Caco-2 (cell line): Measurements from ENCODE around the gene DDX17. TPM values are rescaled to one million over a fixed set of nuclear protein-coding genes. Genes with fewer than 3 reads are reported as not detected.

Source experiments
- Bru-seq: library from RNA; stranded (reverse); fragments of 400-500 nt; gene quantifications from one replicate; lab custom pipeline; 2021; lab: Mats Ljungman, UMichigan
- BruChase-seq, 2 experiments: library from RNA; stranded (reverse); fragments of 400-500 nt; gene quantifications; one replicate each; lab custom pipeline; 2021; lab: Mats Ljungman, UMichigan
- BruUV-seq: library from RNA; stranded (reverse); fragments of 400-500 nt; replicated peaks from 2 replicates; lab custom pipeline; 2021; lab: Mats Ljungman, UMichigan
- CTCF ChIA-PET: fragments of 300-600 bp; sonication (Branson Sonifier 250); formaldehyde crosslinking; loops from one replicate; lab custom pipeline; 2022; ENCODE audit warnings: antibody characterized with exemption; lab: Charles Lee
- POLR2A ChIA-PET: fragments of 300-600 bp; sonication (Branson Sonifier 250); formaldehyde crosslinking; loops from one replicate; lab custom pipeline; 2022; ENCODE audit warnings: antibody characterized with exemption; lab: Charles Lee
- DNase-seq, 2 experiments: peaks; one replicate each; pipeline versions ENCODE4 v3.0.0 to v3.0.0-alpha.2; 2020 to 2022
- H3K27me3 ChIP-seq: replicated peaks from 2 replicates; pipeline ENCODE4 v1.6.0; 2011; ENCODE audit warnings: low read length; ENCODE audit not compliant: control insufficient read depth, insufficient read depth
- H3K36me3 ChIP-seq: 2 replicates; pipeline ENCODE4 v1.5.1; 2011; ENCODE audit warnings: low read length; ENCODE audit not compliant: control insufficient read depth, insufficient read depth
- H3K4me1 ChIP-seq: fragments of 250-450 bp; sonication (Bioruptor Pico); 2 replicates; pipeline ENCODE4 v1.5.1; 2020; ENCODE audit warnings: mild to moderate bottlenecking
- H3K4me3 ChIP-seq: 2 replicates; pipeline ENCODE4 v1.5.1; 2011; ENCODE audit warnings: low read depth, mild to moderate bottlenecking, control low read depth, low read length
- H3K9me3 ChIP-seq: fragments of 250-450 bp; sonication (Bioruptor Pico); 2 replicates; pipeline ENCODE4 v1.5.1; 2020; ENCODE audit warnings: mild to moderate bottlenecking, moderate library complexity
- H3K27ac Mint-ChIP-seq: one replicate; pipeline ENCODE4 v1.8.0; 2022; ENCODE audit warnings: mixed read lengths; ENCODE audit not compliant: unreplicated experiment
- H3K27me3 Mint-ChIP-seq: one replicate; pipeline ENCODE4 v1.8.0; 2022; ENCODE audit warnings: mixed read lengths; ENCODE audit not compliant: insufficient read depth, unreplicated experiment
- H3K36me3 Mint-ChIP-seq: one replicate; pipeline ENCODE4 v1.8.0; 2022; ENCODE audit warnings: mild to moderate bottlenecking, mixed read lengths; ENCODE audit not compliant: insufficient read depth, unreplicated experiment
- H3K4me1 Mint-ChIP-seq: one replicate; pipeline ENCODE4 v1.8.0; 2022; ENCODE audit warnings: low read depth, mixed read lengths; ENCODE audit not compliant: unreplicated experiment
- H3K4me3 Mint-ChIP-seq: one replicate; pipeline ENCODE4 v1.8.0; 2022; ENCODE audit warnings: mild to moderate bottlenecking, moderate library complexity, mixed read lengths; ENCODE audit not compliant: unreplicated experiment
- H3K9me3 Mint-ChIP-seq: one replicate; pipeline ENCODE4 v1.8.0; 2022; ENCODE audit warnings: mixed read lengths; ENCODE audit not compliant: unreplicated experiment
- intact Hi-C: fragments of 100-400 bp; cut with micrococcal nuclease; formaldehyde crosslinking; loops from one replicate; pipeline ENCODE4 v1.10.0; 2022; ENCODE audit not compliant: unreplicated experiment
- long read RNA-seq: library from polyadenylated mRNA; stranded (forward); transcript quantifications from one replicate; pipeline ENCODE4 v2.0.0, GENCODE V29; 2022
- total RNA-seq: library from RNA; stranded (reverse); gene quantifications from 2 replicates; pipeline ENCODE4 v1.2.3, GENCODE V29; 2022
- TF ChIP-seq, protein P1 (sequence below), 2 experiments: fragments of 200-600 bp in 1 of 2; IDR thresholded peaks; 1 replicate in 1 of 2; 2 replicates in 1 of 2; pipeline versions ENCODE4 v1.5.1 to v1.8.0; 2011 to 2022; ENCODE audit warnings: antibody characterized with exemption in 1 of 2, control low read depth in 1 of 2, inconsistent platforms in 1 of 2, low read depth in 1 of 2, low read length in 1 of 2, mild to moderate bottlenecking in 1 of 2, moderate library complexity in 1 of 2; ENCODE audit not compliant: insufficient read depth in 1 of 2, severe bottlenecking in 1 of 2, unreplicated experiment in 1 of 2

The DDX17 gene
- total RNA-seq (359 and 367 TPM in 2 replicates), Bru-seq, nascent RNA (percentile 99 among the genes with signal in this experiment), BruChase-seq, experiment 1, labeled RNA remaining after a 2-hour chase (percentile 100 among the genes with signal in this experiment), BruChase-seq, experiment 2, labeled RNA remaining after a 6-hour chase (percentile 100 among the genes with signal in this experiment)
- long read RNA-seq, partial matches to known transcripts: 1 of 37 reads
- long read RNA-seq, other reads (novel, unspliced or antisense): 34 of 37 reads

DNA sequence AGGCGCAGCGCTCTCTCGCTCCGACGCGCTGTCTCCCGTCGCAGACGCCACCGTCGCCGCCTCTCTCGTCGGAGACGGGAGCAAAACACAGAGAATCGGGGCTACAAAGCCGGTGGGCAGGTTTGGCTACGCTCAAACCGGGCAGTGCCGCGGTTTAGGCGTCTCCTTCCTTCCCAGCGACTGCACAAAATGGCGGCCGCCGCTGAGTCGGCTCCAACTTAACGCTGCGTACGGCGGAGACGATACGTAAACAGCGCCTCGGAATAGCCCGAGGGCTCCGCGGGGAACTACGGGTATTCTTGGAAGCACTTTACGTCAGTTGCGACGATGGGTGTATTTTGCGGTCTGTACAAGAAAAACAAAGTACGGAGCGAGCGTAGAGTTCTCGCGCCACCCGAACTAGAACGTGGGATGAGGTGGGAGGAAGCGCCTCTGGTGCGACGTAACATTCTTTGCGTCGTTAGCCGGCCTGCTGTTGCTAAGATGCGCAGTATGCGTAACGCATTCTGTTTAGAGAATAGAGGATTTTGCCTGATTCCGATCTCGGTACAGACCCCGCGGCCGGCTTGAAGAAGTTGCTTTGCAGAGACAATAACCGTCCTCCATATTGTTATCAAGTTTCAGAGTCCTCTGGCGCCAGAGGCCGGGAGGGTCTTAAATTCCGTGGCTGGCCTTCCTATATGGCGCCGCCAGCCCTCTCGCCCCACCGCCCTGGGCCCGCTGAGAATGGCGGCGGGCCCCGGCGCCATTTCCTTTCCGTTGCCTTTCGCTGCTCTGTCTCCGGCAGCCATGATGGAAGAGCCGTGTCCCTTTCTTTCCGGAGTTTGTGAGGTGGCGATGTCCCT is at the start of gene DDX17:
TSS of gene DDX17 (minus strand) at position 194 of the 845 bp plus-strand sequence.
- ChIA-PET POLR2A (no interaction called here), CTCF (no interaction called here)

DNA sequence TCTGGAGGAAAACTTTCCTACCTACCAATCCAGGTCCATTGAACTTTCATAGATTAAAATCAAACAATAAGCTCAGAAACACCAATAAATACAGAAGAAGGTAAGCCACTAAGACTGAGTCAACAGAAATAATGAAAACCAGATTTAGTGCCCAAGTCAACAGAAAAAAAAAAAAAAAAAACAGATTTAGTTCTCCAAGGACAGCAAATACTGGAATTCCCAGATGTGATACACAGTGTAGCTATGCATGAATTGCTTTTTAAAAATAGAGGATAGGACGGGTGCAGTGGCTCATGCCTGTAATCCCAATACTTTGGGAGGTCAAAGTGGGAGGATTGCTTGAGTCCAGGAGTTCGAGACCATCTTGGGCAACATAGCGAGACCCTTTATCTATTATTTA is 48.2 kb upstream of the DDX17 start:
- Mint-ChIP-seq H3K9me3 (no peaks in the 10 kb centered on the region), H3K36me3 (no peaks in the 10 kb centered on the region), H3K4me3 (no peak overlapping the region), H3K27me3 (no peaks in the 10 kb centered on the region), H3K27ac (no peak overlapping the region), H3K4me1 (peaks cover under 1% of the 10 kb centered on the region)
- intact Hi-C loops: no loop called here
- no peaks in the 10 kb centered on the region for H3K9me3 ChIP-seq
- CTCF ChIA-PET: interaction anchor here (0.6 to 0.7 kb wide), 2 partner anchors 19 to 97 kb away, joined by 3 read pairs; no protein-coding TSS in a partner anchor
- TF ChIP-seq, protein P1, sequence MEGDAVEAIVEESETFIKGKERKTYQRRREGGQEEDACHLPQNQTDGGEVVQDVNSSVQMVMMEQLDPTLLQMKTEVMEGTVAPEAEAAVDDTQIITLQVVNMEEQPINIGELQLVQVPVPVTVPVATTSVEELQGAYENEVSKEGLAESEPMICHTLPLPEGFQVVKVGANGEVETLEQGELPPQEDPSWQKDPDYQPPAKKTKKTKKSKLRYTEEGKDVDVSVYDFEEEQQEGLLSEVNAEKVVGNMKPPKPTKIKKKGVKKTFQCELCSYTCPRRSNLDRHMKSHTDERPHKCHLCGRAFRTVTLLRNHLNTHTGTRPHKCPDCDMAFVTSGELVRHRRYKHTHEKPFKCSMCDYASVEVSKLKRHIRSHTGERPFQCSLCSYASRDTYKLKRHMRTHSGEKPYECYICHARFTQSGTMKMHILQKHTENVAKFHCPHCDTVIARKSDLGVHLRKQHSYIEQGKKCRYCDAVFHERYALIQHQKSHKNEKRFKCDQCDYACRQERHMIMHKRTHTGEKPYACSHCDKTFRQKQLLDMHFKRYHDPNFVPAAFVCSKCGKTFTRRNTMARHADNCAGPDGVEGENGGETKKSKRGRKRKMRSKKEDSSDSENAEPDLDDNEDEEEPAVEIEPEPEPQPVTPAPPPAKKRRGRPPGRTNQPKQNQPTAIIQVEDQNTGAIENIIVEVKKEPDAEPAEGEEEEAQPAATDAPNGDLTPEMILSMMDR (IDR thresholded peaks at IDR 0.05; ENCODE audit: insufficient read depth in 1 of 2, low read depth in 1 of 2, low read length in 1 of 2, severe bottlenecking in 1 of 2, unreplicated experiment in 1 of 2): no peak
- no peaks in the 10 kb centered on the region for H3K36me3 ChIP-seq
- no peak overlapping the region for H3K4me3 ChIP-seq
- no peaks in the 10 kb centered on the region for H3K4me1 ChIP-seq
- BruUV-seq: no TSS peak
- POLR2A ChIA-PET: no interaction called here
- no peak for DNase-seq
- no peaks in the 10 kb centered on the region for H3K27me3 ChIP-seq

More for the DNA sequence above, at the start of gene DDX17:
- Histone ChIP-seq H3K27me3 (no peaks in the 10 kb centered on the region), H3K9me3 (no peaks in the 10 kb centered on the region), H3K4me3 (peak within 1 kb of the TSS; percentile 98), H3K4me1 (peaks cover 28% of the 10 kb centered on the region), H3K36me3 (no peaks in the 10 kb centered on the region)
- BruUV-seq: TSS peak; percentile 92
- Mint-ChIP-seq H3K4me1 (peaks cover 21% of the 10 kb centered on the region), H3K4me3 (peak within 1 kb of the TSS; percentile 97), H3K9me3 (peaks cover 9% of the 10 kb centered on the region), H3K27ac (peak within 1 kb of the TSS; percentile 100), H3K36me3 (peaks cover 53% of the 10 kb centered on the region), H3K27me3 (no peaks in the 10 kb centered on the region)
- DNase-seq: peak; percentile 84 to 86
- TF ChIP-seq, protein P1 (IDR thresholded peaks at IDR 0.05; ENCODE audit: insufficient read depth in 1 of 2, low read depth in 1 of 2, low read length in 1 of 2, severe bottlenecking in 1 of 2, unreplicated experiment in 1 of 2): no peak
- intact Hi-C loops: no loop called here

DNA sequence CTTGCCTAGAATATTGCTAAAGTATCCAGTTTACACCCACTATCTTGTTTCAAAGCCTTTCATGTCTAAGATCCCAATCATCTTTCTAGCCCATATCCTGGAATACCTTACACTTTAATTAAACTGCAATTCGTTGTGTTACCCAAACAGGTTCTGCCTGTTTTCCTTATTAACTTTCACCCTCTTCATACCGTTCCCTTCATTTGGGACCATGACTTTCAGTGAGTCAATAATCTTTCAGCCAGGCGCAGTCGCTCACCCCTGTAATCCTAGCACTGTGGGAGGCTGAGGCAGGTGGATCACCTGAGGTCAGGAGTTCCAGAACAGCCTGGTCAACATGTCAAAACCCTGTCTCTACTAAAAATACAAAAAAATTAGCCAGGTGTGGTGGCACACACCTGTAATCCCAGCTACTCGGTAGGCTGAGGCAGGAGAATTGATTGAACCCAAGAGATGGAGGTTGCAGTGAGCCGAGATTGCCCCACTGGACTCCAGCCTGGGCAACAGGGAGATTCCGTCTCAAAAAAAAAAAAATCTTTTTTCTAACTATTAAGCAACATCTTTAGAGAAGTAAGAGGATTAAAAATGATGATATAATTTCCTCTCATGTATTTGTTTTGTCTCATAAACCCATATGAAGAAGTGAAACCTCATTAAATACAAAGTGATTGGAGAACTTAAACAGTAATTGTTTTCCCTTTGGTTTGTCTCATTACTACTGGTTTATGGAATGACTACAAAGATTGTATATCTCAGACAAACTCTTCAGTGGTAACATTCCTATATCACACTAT is 43.2 kb upstream of the DDX17 start:
- H3K27me3 Mint-ChIP-seq: no peaks in the 10 kb centered on the region
- H3K36me3 Mint-ChIP-seq: no peaks in the 10 kb centered on the region
- no peaks in the 10 kb centered on the region; the same call in 1 of the 2 replicates for H3K9me3 ChIP-seq
- DNase-seq: no peak
- H3K4me3 ChIP-seq: no peak overlapping the region
- H3K36me3 ChIP-seq: no peaks in the 10 kb centered on the region
- H3K27ac Mint-ChIP-seq: no peak overlapping the region
- POLR2A ChIA-PET: no interaction called here
- H3K4me3 Mint-ChIP-seq: no peak overlapping the region
- intact Hi-C loops: no loop called here
- CTCF ChIA-PET: no interaction called here
- no TSS peak for BruUV-seq
- peaks cover 2% of the 10 kb centered on the region for H3K9me3 Mint-ChIP-seq
- no peaks in the 10 kb centered on the region for H3K27me3 ChIP-seq
- no peaks in the 10 kb centered on the region for H3K4me1 ChIP-seq
- peaks cover 7% of the 10 kb centered on the region for H3K4me1 Mint-ChIP-seq
- TF ChIP-seq, protein P1 (IDR thresholded peaks at IDR 0.05; ENCODE audit: insufficient read depth in 1 of 2, low read depth in 1 of 2, low read length in 1 of 2, severe bottlenecking in 1 of 2, unreplicated experiment in 1 of 2): no peak
